Spinal cord (tissue), 10 donors: ENCODE results near the gene RBMS2. TPM values are rescaled to one million over a fixed set of nuclear protein-coding genes. Genes with fewer than 3 reads are reported as not detected.

Source experiments
- DNase-seq, 6 donors: peaks; one replicate each; pipeline versions ENCODE4 v3.0.0 to v3.0.0-alpha.2; 2013 to 2015; ENCODE audit warnings: low spot score in 6 of 6, low read depth in 4 of 6
- H3K27ac ChIP-seq: one replicate; pipeline ENCODE4 v1.5.1; 2013; ENCODE audit warnings: low read depth, low read length, control low read depth
- H3K27me3 ChIP-seq: one replicate; pipeline ENCODE4 v1.6.1; 2013; ENCODE audit warnings: low read length; ENCODE audit not compliant: control insufficient read depth, insufficient read depth
- H3K36me3 ChIP-seq: one replicate; pipeline ENCODE4 v1.6.1; 2013; ENCODE audit warnings: low read length; ENCODE audit not compliant: control insufficient read depth, insufficient read depth
- H3K4me1 ChIP-seq: one replicate; pipeline ENCODE4 v1.6.1; 2013; ENCODE audit warnings: low read length; ENCODE audit not compliant: control insufficient read depth, insufficient read depth
- H3K4me3 ChIP-seq: one replicate; pipeline ENCODE4 v1.5.1; 2013; ENCODE audit warnings: low read depth, low read length, control low read depth
- H3K9me3 ChIP-seq: one replicate; pipeline ENCODE4 v1.6.1; 2013; ENCODE audit warnings: low read length; ENCODE audit not compliant: control insufficient read depth, insufficient read depth
- WGBS: methylation state at CpG from one replicate; pipeline ENCODE4 v1.1.5; 2013; ENCODE audit warnings: missing lambda C conversion rate; ENCODE audit not compliant: insufficient coverage; 5-methylcytosine and 5-hydroxymethylcytosine counted together
- polyA plus RNA-seq, 2 donors: library from polyadenylated mRNA; unstranded; fragments of 120-200 nt; gene quantifications; one replicate each; pipeline ENCODE4 v1.2.1, GENCODE V29; 2013; ENCODE audit not compliant: insufficient read length in 2 of 2
- total RNA-seq, 2 donors: library from RNA; depleted of rRNA in 1 of 2; stranded (reverse); fragments of 120-200 nt in 1 of 2; fragments of >200 nt in 1 of 2; gene quantifications; one replicate each; pipeline versions ENCODE4 v1.2.3 to v1.2.4, GENCODE V29; 2013 to 2014
- donor health status: healthy.

RBMS2 gene
- total and polyA plus RNA-seq, 4 donors: 12.3 to 23.7 (median 16.4) TPM

DNA sequence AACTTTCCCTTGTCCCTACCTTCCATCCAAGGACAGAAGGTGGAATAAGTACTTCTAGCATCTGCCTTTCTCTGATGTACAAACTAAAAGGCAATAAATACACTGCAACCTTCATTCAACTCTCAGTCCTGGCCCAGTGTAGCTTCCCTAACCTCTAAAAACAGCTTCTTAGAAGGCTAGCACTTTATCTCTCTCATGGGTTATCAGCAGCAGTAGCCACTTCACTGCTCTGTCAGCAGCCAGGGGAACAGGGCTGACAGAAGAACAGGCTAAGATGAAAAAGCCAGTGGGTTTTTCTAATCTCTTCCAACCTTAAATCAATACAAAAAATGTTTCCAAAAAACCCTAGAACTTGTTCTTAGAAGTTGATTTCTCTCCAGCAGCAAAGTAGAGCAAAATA is 95.3 kb downstream of the RBMS2 start:
- no peaks in the 10 kb centered on the region for H3K4me1 ChIP-seq
- H3K9me3 ChIP-seq: no peaks in the 10 kb centered on the region
- H3K4me3 ChIP-seq: no peak overlapping the region
- no peaks in the 10 kb centered on the region for H3K27me3 ChIP-seq
- no peak for DNase-seq
- H3K36me3 ChIP-seq: peaks cover 68% of the 10 kb centered on the region
- H3K27ac ChIP-seq: no peak overlapping the region

DNA sequence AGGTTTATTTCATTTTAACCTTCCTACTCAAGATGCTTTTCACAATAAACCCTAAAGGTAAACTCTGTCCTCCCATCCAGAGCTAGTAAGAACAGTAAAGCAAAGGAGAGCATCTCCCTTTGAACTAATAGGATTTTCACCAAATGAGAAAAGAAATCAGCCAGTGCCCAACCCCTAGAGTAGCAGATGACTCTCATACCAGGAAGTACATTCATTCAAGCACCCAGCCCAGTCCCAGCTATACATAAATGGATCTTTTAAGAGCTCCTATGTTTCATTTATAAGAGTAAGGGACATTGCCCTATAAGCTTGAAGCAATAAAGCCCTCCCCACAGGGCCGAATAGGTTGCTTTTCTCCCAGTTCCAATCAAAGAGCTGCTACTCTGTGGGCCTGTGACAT is 100.9 kb downstream of the RBMS2 start:
- H3K4me1 ChIP-seq: peaks cover 5% of the 10 kb centered on the region
- H3K9me3 ChIP-seq: no peaks in the 10 kb centered on the region
- no peaks in the 10 kb centered on the region for H3K27me3 ChIP-seq
- no CpG with 5 or more reads among the region's 1 CpG for WGBS
- H3K36me3 ChIP-seq: peaks cover 27% of the 10 kb centered on the region
- no peak overlapping the region for H3K27ac ChIP-seq
- no peak overlapping the region for H3K4me3 ChIP-seq
- DNase-seq: no peak

GRCh38 chr12:56626701-56627100 is 105.1 kb downstream of the RBMS2 start:
- no peaks in the 10 kb centered on the region for H3K9me3 ChIP-seq
- H3K27ac ChIP-seq: no peak overlapping the region
- peaks cover 15% of the 10 kb centered on the region for H3K4me1 ChIP-seq

GRCh38 chr12:56628671-56629458 is 107.2 kb downstream of the RBMS2 start:
- no peaks in the 10 kb centered on the region for H3K9me3 ChIP-seq
- peaks cover 9% of the 10 kb centered on the region for H3K36me3 ChIP-seq
- H3K27me3 ChIP-seq: no peaks in the 10 kb centered on the region
- H3K4me3 ChIP-seq: peak overlapping the region; percentile 98
- peak in 2 of 6 donors; percentile 73 to 81 for DNase-seq
- H3K4me1 ChIP-seq: peaks cover 33% of the 10 kb centered on the region
- peak overlapping the region; percentile 96 for H3K27ac ChIP-seq
- WGBS: 0% methylated on average over 8 of the region's 18 CpGs

More at GRCh38 chr12:56626701-56627100, 105.1 kb downstream of the RBMS2 start:
- Histone ChIP-seq H3K4me3 (no peak overlapping the region), H3K27me3 (no peaks in the 10 kb centered on the region), H3K36me3 (peaks cover 13% of the 10 kb centered on the region)
- DNase-seq: no peak

DNA sequence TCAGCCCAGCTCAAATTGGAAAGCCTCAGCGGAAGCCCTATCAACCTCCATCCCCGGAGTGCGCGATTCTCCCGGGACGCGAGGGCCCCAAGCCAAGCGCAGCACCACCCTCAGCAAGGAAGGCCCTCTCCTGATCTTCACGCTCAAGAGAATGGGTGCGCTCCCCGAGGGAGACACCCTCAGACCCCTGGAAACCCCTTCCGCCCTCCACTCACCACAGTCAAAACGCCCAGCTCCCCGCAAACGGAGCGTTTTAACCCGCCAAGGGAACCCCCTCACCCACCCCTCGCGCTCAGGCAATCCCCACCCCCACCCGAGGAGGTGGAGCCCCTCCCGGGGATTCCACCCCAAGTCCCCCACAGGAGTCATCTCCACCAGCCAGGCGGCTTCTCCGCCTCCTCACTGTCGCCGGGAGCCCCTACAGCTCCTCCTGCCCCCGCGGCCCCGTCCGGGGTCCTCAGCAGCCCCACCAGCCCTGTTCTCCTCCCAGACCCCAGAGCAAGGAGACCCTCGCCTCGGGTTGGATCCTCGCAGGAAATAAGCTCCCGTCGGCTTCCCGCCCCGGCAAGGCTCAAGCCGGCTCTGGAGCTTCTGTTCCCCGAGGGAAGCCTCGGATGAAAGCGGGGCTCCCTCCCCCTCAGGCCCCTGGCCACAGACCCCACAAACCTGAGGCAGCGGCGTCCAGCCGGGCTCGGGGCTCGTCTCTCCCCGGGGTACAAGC is 108.0 kb downstream of the RBMS2 start:
- no peaks in the 10 kb centered on the region for H3K9me3 ChIP-seq
- peak in 2 of 6 donors; percentile 53 to 62 for DNase-seq

GRCh38 chr12:56630180-56630632 is 108.6 kb downstream of the RBMS2 start, which contains the start of gene BAZ2A:
Gene BAZ2A, minus strand, starts transcription at chr12:56630326. Its CDS starts 12,796 bp downstream, at chr12:56617530.
- under 1% methylated on average over 30 of the region's 31 CpGs for WGBS
- Histone ChIP-seq H3K4me3 (peak within 1 kb of the TSS; percentile 98), H3K27ac (peak within 1 kb of the TSS; percentile 96), H3K36me3 (peaks cover 7% of the 10 kb centered on the region), H3K4me1 (peaks cover 45% of the 10 kb centered on the region), H3K9me3 (no peaks in the 10 kb centered on the region), H3K27me3 (no peaks in the 10 kb centered on the region)
- peak in 4 of 6 donors; percentile 85 to 97 (median 91) for DNase-seq

More for the DNA sequence above, 108.0 kb downstream of the RBMS2 start:
- Histone ChIP-seq H3K27ac (peak overlapping the region; percentile 96), H3K4me3 (peak overlapping the region; percentile 98), H3K27me3 (no peaks in the 10 kb centered on the region), H3K36me3 (peaks cover 9% of the 10 kb centered on the region), H3K4me1 (peaks cover 40% of the 10 kb centered on the region)
- 0% methylated on average over 41 of the region's 46 CpGs for WGBS

- H3K27ac ChIP-seq: no peak overlapping the region
- H3K36me3 ChIP-seq: peaks cover 4% of the 10 kb centered on the region
- DNase-seq: peak in 2 of 6 donors; percentile 48 to 58
- no peaks in the 10 kb centered on the region for H3K27me3 ChIP-seq
- H3K4me1 ChIP-seq: peaks cover 64% of the 10 kb centered on the region
- H3K4me3 ChIP-seq: no peak overlapping the region
- no peaks in the 10 kb centered on the region for H3K9me3 ChIP-seq
- WGBS: no CpG with 5 or more reads among the region's 13 CpGs
These were observed 110.4 kb downstream of the RBMS2 start for GRCh38 chr12:56631790-56632700.

- peak in 2 of 6 donors; percentile 32 to 49 for DNase-seq
- no peaks in the 10 kb centered on the region for H3K27me3 ChIP-seq
- no CpG with 5 or more reads among the region's 4 CpGs for WGBS
- peaks cover 59% of the 10 kb centered on the region for H3K4me1 ChIP-seq
- H3K4me3 ChIP-seq: no peak overlapping the region
- H3K9me3 ChIP-seq: no peaks in the 10 kb centered on the region
- no peak overlapping the region for H3K27ac ChIP-seq
- peaks cover 4% of the 10 kb centered on the region for H3K36me3 ChIP-seq
These were observed 111.3 kb downstream of the RBMS2 start for GRCh38 chr12:56632701-56633467.
